NCI-H460 (cell line): ENCODE data around the gene ZNF709. TPM values are rescaled to one million over a fixed set of nuclear protein-coding genes. Genes with fewer than 3 reads are reported as not detected.
"Not testable (repeated sequence)": the region's sequence is repeated elsewhere in the genome, so short reads cannot be mapped to it uniquely, and the experiment has no call there.

ENCODE experiments used
- DNase-seq: peaks from one replicate; pipeline ENCODE4 v3.0.0-alpha.2; 2016; ENCODE audit warnings: low read depth; ENCODE audit errors: extremely low read depth
- polyA plus RNA-seq: library from polyadenylated mRNA; depleted of rRNA; stranded (reverse); fragments of >200 nt; gene quantifications from 2 replicates; pipeline ENCODE4 v1.2.3, GENCODE V29; 2014; cell fraction: nucleus; rRNA removed
- total RNA-seq: library from RNA; depleted of rRNA; stranded (reverse); fragments of >200 nt; shearing (Covaris generic); gene quantifications from 2 replicates; pipeline ENCODE4 v1.2.3, GENCODE V29; 2014; rRNA removed

Gene ZNF709
- total RNA-seq = 0.15 TPM in 1 of 2 replicates, not detected in the other
- polyA plus RNA-seq = 0.06 TPM in 1 of 2 replicates, not detected in the other

DNA sequence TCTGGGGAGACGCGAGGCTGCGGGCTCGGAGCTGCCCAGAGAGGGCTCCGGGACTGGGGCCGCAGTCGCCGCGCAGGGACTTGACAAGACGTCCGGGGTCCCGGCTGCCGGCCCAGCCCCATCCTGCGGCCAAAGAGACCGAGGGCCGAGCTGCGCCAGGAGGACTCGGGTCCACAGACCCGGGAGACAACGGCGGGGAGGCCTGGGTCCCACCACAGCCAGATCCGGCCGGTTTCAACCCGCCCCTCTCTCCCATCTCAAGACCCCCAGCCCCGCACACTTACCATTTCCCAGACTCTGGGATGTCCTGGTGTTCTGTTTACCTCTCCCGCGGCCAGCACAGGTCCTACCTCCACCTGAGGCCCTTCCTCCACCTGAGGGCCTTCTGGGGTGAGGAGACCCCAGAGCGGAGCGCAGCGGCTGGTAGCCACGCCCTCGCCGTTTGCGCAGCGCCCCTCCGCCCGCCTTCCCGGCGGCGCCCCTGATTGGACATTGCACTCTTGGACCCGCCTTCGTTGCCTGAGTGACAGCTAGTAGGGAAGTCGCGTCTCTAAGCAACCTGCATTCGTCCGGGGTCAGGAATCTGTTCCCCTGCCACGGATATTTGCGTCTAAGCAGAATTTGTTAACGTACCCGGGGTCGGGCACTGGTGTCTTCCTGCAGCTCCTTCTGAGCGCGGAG lies at the start of gene ZNF709:
Gene ZNF709 (minus strand): TSS at position 446 of the 681 bp plus-strand sequence. CDS start 159 bp downstream, at position 287.
- DNase-seq = peak; percentile 3

DNA sequence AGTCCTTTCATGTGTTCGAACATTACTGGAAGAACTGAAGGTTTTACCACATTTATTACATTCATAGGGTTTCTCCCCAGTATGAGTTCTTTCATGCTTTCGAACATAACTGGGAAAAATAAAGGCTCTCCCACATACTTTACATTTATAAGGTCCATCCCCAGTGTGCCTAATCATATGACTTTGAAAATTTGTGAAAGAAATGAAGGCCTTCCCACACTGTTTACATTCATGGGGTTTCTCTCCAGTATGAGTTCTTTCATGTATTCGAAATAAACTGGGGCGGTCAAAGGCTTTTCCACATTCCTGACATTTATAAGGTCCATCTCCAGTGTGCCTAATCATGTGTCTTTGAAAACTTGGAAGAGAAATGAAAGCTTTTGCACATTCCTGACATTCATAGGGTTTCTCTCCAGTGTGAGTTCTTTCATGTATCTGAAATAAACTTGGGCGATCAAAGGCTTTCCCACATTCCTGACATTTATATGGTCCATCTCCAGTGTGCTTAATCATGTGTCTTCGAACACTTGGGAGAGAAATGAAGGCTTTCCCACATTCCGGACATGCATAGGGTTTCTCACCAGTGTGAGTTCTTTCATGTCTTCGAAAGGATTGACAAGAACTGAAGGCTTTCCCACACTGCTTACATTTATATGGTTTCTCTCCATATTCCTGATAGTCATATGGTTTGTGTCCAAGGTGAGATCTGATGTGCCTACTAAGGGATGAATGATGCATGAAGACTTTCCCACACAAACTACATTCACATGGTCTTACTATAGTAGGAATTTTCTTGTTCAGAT lies 42.6 kb upstream of the ZNF709 start:
- DNase-seq = no peak

DNA sequence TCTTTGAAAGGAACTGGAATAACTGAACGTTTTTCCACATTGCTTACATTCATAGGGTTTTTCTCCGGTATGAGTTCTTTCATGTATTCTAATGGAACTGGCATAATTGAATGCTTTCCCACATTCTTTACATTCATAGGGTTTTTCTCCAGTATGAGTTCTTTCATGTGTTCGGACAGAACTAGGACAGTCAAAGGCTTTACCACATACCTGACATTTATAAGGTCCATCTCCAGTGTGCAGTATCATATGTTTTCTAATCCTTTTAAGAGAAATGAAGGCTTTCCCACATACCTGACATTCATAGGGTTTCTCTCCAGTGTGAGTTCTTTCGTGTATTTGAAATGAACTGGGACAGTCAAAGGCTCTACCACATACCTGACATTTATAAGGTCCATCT lies 41.9 kb upstream of the ZNF709 start:
- no peak for DNase-seq

DNA sequence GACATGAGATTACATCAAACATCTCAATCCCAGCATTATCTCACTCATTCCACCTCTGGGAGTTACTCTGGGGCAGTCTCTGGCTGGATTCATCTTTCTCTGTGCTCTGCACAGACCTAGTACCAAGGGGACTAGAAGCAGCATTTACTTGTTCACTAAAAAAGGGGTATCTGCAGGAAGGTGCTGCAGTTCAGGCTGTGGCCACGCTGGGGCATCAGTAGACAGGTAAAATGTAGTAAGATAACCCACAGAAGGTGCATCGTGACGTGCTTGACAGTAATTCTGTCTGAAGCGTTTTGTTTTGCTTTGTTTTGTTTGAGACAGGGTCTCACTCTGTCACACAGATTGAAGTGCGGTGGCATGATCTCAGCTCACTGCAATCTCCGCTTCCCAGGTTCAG lies 37.4 kb upstream of the ZNF709 start:
- peak; percentile 2 for DNase-seq

DNA sequence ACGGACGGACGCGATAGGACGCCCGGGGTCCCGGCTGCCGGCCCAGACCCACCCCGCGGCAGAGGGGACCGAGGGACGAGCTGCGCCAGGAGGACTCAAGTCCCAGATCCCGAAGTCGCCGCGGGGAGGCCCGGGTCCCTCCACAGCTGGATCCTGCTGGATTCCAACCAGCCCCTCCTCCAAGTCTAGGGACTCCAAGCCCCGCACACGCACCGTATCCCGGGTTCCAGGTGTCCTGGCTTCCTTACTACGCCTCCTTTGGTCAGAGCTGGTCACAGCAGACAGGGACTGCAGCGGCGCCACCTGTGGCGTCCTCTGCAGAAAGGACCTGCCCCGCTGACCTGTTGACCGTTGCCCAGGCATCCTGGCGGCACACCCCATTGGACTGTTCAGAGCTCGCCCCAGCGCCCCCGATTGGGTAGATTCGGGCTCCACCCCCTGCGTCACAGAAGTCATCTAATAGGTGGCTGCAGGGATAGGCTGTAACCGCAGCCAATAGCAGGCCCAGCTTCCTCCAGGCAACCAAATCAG lies 29.0 kb upstream of the ZNF709 start:
- DNase-seq = no peak

DNA sequence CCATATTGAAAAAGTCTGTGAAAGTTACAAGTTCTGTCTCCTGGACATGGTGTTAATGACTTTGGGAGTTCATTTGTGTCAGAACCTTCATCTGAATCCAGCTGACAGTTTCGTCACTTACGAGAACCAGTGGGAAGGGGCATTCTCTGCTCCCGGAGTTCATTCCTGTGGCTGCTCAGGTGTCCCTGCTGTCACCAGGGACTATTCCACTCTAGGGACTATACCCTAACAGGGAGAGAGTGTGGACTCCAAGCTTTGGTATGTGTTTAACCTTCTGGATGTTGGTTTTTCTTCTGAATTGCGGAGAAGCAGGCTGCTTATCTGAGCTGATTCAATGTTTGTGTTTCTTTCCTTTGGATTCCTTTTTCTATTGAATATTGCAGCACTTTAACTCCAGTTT lies 12.4 kb upstream of the ZNF709 start:
- no peak for DNase-seq

DNA sequence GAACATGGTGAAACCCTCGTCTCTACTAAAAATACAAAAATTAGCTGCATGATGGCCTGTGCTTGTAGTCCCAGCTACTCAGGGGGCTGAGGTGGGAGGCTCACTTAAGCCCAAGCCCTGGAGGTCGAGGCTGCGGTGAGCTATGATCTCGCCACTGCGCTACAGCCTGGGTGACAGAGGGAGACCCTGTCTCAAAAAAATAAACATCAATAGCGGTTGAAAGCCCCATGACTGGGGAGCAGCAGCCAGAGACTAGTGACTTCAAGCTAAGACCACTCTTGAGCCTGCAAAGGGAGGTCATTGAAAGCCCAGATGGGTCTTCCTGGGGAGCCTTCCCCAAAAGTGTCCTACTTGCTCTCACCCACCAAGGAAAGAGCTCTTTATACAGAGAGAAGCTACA lies 11.9 kb upstream of the ZNF709 start:
- no peak for DNase-seq

DNA sequence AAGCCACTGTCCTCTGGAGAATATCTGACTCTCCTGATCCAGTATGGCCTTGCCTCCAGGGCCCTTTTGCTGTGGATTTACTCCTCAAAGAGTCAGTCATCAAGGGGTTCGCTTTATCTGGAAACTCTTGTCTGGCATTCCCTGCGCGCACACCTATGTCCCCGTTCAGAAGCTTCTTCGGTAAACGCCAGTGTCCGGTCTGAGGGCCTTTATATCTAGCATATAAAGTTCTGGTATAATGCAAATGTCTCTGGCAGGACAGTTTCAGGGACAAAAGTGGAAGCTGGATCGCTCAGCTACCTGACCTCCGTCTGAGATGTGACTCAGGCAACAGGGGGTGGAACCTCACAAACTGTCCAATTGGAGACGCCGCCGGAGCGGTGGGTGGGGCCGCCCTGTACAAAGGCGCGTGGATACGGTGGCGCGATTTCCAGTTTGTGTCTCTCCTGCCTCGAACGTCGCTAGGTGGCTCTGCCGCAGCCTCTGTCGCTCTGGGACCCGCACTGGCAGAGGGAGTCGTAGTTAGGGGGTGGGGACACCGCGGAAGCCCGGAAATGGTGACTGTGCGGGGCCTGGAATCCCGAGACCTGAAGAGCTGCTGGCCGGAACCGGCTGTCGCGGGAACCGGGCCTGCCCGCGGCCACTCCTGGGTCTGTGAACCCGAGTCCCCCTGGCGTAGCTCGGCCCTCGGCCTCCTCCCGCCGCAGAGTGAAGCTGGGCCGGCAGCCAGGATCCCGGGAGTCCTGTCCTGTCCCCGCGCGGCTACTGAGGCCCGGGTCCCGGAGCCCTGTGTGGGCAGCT lies 10.6 kb upstream of the ZNF709 start:
- peak; percentile 47 for DNase-seq

DNA sequence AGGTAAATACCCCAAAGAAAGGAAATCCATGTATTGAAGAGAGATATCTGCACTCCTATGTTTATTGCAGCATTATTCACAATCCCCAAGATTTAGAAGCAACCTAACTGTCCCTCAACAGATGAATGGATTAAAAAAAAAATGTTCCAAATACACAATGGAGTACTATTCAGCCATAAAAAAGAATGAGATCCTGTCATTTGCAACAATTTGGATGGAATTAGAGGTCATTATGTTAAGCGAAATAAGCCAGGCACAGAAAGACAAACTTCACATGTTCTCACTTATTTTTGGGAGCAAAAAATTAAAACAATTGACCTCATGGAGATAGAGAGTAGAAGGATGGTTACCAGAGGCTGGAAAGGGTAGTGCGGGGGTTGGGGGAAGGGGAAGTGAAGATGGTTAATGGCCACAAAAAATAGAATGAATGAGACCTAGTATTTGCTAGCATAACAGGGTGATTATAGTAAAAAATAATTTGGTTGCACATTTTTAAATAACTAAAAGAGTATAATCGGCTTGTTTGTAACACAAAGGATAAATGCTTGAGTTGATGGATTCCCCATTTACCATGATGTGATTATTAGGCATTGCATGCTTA lies 9.7 kb upstream of the ZNF709 start:
- DNase-seq = no peak

DNA sequence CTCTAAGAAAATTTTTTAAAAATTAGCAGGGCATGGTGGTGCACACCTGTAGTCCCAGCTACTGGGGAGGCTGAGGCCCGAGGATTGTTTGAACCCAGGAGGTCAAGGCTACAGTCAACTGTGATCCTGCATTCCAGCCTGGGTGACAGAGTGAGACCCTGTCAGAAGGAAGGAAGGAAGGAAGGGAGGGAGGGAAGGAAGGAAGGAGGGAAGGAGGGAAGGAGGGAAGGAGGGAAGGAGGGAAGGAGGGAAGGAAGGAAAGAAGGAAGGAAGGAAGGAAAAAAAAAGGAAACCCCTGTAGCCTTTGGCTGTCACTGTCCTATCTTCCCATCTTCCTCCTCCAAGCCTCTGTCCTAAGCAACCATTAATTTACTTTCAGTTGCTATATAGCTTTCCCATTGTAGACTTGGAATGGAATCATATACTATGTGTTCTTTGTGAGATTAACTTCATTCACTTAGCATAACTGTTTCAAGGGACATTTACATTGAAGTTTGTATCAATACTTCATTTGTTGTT lies 1.7 kb upstream of the ZNF709 start:
- not testable (repeated sequence) for DNase-seq

DNA sequence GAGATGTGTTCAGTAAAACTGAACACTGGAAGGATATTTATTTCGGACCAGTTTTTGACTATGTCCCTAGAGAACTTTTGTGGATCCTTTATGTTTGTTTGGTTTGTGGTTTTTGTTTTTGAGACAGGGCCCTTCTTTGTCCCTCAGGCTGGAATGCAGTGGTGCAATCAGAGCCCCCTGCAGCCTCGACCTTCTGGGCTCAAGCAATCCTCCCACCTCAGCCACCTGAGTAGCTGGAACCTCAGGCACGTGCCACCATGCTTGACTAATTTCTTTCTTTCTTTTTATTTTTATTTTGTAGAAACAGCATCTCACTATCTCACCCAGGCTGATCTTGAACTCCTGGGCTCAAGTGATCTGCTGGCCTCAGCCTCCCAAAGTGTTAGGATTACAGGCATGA lies 955 bp upstream of the ZNF709 start:
- no peak for DNase-seq

DNA sequence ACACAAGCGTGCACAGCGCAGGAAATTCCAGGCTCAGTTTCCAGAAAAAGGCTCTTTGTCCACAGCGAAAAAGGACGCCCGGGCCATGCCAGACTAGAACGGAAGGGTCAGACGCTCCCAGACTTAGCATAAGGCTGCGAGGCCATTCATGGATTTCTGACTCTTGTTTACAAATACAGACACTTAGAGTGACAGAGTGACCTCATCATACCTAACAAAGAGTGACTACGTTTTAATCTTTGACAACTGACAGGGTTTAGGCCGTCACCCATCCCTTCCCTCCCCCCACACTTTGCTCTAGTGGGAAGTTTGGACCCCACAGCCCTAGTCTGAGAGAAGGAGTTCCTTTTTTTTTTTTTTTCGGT lies 418 bp upstream of the ZNF709 start:
- DNase-seq = no peak

DNA sequence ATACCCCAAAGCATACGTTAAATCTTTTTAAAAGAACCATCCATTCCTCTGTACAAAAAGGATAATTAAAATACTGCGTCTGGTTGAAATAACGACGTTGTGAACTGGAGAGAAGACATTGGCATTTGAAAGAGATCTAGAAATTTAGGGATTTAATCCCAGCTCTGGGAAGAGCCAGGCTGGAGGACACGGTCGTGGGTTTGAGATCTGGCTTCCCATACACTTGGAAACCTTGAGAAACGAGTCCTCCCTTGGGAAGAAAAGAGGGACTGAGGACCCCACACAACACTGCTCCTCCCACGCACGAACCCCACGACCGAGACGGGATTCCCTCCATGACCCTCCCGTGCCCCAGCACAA lies 625 bp downstream of the ZNF709 start:
- no peak for DNase-seq

DNA sequence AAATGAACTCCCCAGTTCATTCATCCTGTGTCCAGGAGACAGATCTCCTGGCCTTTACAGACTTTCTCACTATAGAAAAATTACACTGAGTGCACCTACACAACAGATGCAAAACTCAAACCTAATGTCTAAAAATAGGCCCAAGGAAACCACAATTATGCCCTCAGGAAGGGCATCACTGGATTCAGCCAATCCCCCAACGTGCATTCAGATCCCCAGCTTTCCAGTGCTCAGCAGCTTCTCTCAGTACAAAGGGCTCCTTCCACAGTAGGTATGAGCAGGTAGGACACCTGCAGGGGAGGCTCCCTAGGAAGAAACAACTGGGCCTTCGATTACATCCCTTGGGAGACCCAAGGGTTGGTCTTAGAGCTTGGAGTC lies 2.1 kb downstream of the ZNF709 start:
- no peak for DNase-seq

DNA sequence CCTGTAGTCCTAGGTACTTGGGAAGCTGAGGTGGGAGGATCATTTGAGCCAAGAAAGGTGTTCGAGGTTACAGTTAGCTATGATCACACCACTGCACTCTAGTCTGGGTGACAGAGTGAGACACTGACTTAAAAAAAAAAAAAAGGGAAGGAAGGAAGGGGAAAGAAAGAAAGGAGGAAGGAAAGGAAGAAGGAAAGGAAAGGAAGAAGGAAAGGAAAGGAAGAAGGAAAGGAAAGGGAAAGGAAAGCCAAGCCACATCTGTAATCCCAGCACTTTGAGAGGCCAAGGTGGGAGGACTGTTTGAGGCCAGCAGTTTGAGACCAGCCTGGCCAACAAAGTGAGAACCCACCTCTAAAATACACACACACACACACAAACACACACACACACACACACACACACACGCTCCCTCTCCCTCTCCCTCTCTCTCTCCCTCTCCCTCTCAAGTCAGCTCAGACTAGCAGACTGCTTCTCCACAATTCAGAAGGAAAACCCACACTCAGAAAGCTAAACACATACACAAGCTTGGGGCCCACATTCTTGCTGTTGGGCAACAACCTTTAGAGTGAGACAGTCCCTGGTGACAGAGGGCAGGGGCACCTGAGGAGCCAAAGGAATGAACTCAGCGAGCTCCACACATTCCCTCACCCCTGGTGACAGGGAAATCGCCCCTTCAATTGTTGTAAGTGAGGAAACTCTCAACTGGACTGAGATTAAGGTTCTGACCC lies 2.7 kb downstream of the ZNF709 start:
- no peak for DNase-seq

DNA sequence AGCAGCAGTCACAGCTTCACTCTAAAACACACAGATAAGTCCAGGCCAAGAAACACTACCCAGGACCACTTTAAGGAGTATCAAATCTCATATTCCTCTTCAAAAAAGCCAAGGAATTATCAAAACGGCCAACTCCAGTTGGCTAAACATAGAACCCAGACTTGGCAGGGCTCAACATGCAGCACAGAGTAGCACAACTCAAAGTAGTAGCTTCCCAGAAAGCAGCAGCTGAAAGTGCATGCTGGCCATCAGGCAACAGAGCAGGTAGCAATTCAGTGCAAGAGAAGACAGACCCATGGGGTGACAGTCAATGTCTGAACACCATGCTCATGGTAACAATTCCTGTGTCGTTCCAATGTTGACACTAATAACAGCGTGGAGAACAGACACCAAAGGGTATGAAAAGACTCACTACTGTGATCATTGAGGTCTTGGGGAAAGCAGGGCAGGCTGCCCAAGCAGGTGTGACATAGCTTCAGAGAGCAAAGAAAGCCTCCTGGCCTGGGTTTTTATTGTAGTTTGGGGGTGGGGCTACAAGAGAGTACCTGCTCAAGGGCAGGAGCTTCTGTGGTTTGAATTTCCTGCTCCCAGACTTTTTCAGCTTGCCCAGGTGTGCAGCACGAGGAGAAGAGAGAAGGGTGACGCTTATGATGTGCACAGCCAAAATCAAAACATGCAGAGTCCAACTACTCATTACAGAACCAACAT lies 6.2 kb downstream of the ZNF709 start:
- DNase-seq = no peak

DNA sequence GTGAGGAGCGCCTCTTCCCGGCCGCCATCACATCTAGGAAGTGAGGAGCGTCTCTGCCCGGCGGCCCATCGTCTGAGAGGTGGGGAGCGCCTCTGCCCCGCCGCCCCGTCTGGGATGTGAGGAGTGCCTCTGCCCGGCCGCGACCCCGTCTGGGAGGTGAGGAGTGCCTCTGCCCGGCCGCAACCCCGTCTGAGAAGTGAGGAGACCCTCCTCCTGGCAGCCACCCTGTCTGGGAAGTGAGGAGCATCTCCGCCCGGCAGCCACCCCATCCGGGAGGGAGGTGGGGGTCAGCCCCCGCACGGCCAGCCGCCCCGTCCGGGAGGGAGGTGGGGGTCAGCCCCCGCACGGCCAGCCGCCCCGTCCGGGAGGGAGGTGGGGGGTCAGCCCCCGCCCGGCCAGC lies 17.0 kb downstream of the ZNF709 start:
- not testable (repeated sequence) for DNase-seq

DNA sequence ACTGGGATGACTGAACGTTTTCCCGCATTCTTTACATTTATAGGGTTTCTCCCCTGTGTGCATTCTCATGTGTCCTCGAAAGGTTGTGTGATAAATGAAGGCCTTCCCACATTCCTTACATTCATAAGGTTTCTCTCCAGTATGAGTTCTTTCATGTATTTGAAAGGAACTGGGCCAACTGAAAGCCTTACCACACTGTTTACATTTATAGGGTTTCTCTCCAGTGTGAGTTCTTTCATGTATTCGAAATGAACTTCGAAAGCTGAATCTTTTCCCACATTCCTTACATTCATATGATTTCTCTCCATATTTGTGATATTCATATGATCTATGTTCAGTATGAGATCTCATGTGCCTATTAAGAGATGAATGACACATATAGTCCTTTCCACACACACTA lies 19.4 kb downstream of the ZNF709 start:
- DNase-seq = no peak

DNA sequence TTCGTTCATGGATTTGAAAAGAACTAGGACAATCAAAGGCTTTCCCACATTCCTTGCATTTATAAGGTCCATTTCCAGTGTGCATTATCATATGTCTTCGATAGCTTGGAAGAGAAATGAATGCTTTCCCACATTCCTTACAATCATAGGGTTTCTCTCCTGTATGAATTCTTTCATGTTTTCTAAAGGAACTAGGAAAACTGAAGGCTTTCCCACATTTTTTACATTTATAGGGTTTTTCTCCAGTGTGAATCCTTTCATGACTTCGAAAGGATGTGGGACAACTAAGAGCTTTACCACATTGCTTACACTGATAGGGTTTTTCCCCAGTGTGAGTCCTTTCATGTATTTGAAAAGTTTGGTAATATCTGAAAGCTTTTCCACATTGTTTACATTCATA lies 19.8 kb downstream of the ZNF709 start:
- no peak for DNase-seq
